ENCODE measurements around the gene WDR91.
"Not testable (repeated sequence)": the region's sequence is repeated elsewhere in the genome, so short reads cannot be mapped to it uniquely, and the experiment has no call there.

WDR91 gene

GRCh38 chr7:135233570-135233969, 22.2 kb upstream of the WDR91 start, which contains the start of gene STRA8:
STRA8 (plus strand) TSS chr7:135233838; CDS start chr7:135240525, 6,687 bp downstream.
- WGBS, 2 experiments = 95% methylated on average over 28 of the region's 28 CpGs
- Histone ChIP-seq H3K4me3 (ENCODE audit: insufficient read depth, low read depth, low read length) (no peak within 1 kb of the TSS), H3K4me1 (ENCODE audit: control insufficient read depth, insufficient read depth, low read length) (no peaks in the 10 kb centered on the region), H3K36me3 (ENCODE audit: control insufficient read depth, insufficient read depth, low read length) (no peaks in the 10 kb centered on the region), H3K27me3 (ENCODE audit: control insufficient read depth, insufficient read depth, low read length, poor library complexity, severe bottlenecking) (no peaks in the 10 kb centered on the region), H3K27ac (ENCODE audit: insufficient read depth, low read depth, low read length, poor library complexity, severe bottlenecking) (no peak within 1 kb of the TSS), H3K9me3 (ENCODE audit: control insufficient read depth, low read length) (no peaks in the 10 kb centered on the region)

- Histone ChIP-seq H3K27ac (ENCODE audit: insufficient read depth, low read depth, low read length, poor library complexity, severe bottlenecking) (no peak overlapping the region), H3K36me3 (ENCODE audit: control insufficient read depth, insufficient read depth, low read length) (no peaks in the 10 kb centered on the region), H3K9me3 (ENCODE audit: control insufficient read depth, low read length) (no peaks in the 10 kb centered on the region), H3K27me3 (ENCODE audit: control insufficient read depth, insufficient read depth, low read length, poor library complexity, severe bottlenecking) (no peaks in the 10 kb centered on the region), H3K4me3 (ENCODE audit: insufficient read depth, low read depth, low read length) (no peak overlapping the region), H3K4me1 (ENCODE audit: control insufficient read depth, insufficient read depth, low read length) (no peaks in the 10 kb centered on the region)
- 87 to 90% methylated on average over 13 of the region's 13 CpGs for WGBS, 2 experiments
These were observed 21.4 kb upstream of the WDR91 start for GRCh38 chr7:135232720-135233119.

GRCh38 chr7:135232087-135232486, 20.8 kb upstream of the WDR91 start:
- WGBS, 2 experiments = 96 to 97% methylated on average over 6 of the region's 6 CpGs
- Histone ChIP-seq H3K9me3 (ENCODE audit: control insufficient read depth, low read length) (no peaks in the 10 kb centered on the region), H3K4me1 (ENCODE audit: control insufficient read depth, insufficient read depth, low read length) (no peaks in the 10 kb centered on the region), H3K4me3 (ENCODE audit: insufficient read depth, low read depth, low read length) (no peak overlapping the region), H3K27me3 (ENCODE audit: control insufficient read depth, insufficient read depth, low read length, poor library complexity, severe bottlenecking) (no peaks in the 10 kb centered on the region), H3K36me3 (ENCODE audit: control insufficient read depth, insufficient read depth, low read length) (no peaks in the 10 kb centered on the region), H3K27ac (ENCODE audit: insufficient read depth, low read depth, low read length, poor library complexity, severe bottlenecking) (no peak overlapping the region)

GRCh38 chr7:135231686-135232085, 20.4 kb upstream of the WDR91 start:
- Histone ChIP-seq H3K27me3 (ENCODE audit: control insufficient read depth, insufficient read depth, low read length, poor library complexity, severe bottlenecking) (no peaks in the 10 kb centered on the region), H3K36me3 (ENCODE audit: control insufficient read depth, insufficient read depth, low read length) (no peaks in the 10 kb centered on the region), H3K9me3 (ENCODE audit: control insufficient read depth, low read length) (no peaks in the 10 kb centered on the region), H3K27ac (ENCODE audit: insufficient read depth, low read depth, low read length, poor library complexity, severe bottlenecking) (no peak overlapping the region), H3K4me1 (ENCODE audit: control insufficient read depth, insufficient read depth, low read length) (no peaks in the 10 kb centered on the region), H3K4me3 (ENCODE audit: insufficient read depth, low read depth, low read length) (no peak overlapping the region)

- Histone ChIP-seq H3K36me3 (ENCODE audit: control insufficient read depth, insufficient read depth, low read length) (no peaks in the 10 kb centered on the region), H3K27ac (ENCODE audit: insufficient read depth, low read depth, low read length, poor library complexity, severe bottlenecking) (no peak overlapping the region), H3K9me3 (ENCODE audit: control insufficient read depth, low read length) (no peaks in the 10 kb centered on the region), H3K4me3 (ENCODE audit: insufficient read depth, low read depth, low read length) (no peak overlapping the region), H3K27me3 (ENCODE audit: control insufficient read depth, insufficient read depth, low read length, poor library complexity, severe bottlenecking) (no peaks in the 10 kb centered on the region), H3K4me1 (ENCODE audit: control insufficient read depth, insufficient read depth, low read length) (no peaks in the 10 kb centered on the region)
- WGBS, 2 experiments = 83 to 100% methylated on average over 1 of the region's 1 CpG
These were observed 12.7 kb upstream of the WDR91 start for GRCh38 chr7:135224027-135224426.

GRCh38 chr7:135217645-135218509, 6.6 kb upstream of the WDR91 start:
- 95 to 98% methylated on average over 5 of the region's 5 CpGs for WGBS, 2 experiments
- no peak overlapping the region for H3K4me3 ChIP-seq (ENCODE audit: insufficient read depth, low read depth, low read length)

GRCh38 chr7:135215698-135216097, 4.4 kb upstream of the WDR91 start:
- peaks cover 5% of the 10 kb centered on the region for H3K27me3 ChIP-seq (ENCODE audit: control insufficient read depth, insufficient read depth, low read length, poor library complexity, severe bottlenecking)
- 84 to 97% methylated on average over 3 of the region's 3 CpGs for WGBS, 2 experiments
- no peaks in the 10 kb centered on the region for H3K36me3 ChIP-seq (ENCODE audit: control insufficient read depth, insufficient read depth, low read length)

More at GRCh38 chr7:135217645-135218509, 6.6 kb upstream of the WDR91 start:
- Histone ChIP-seq H3K27me3 (ENCODE audit: control insufficient read depth, insufficient read depth, low read length, poor library complexity, severe bottlenecking) (no peaks in the 10 kb centered on the region), H3K27ac (ENCODE audit: insufficient read depth, low read depth, low read length, poor library complexity, severe bottlenecking) (no peak overlapping the region), H3K4me1 (ENCODE audit: control insufficient read depth, insufficient read depth, low read length) (no peaks in the 10 kb centered on the region), H3K36me3 (ENCODE audit: control insufficient read depth, insufficient read depth, low read length) (no peaks in the 10 kb centered on the region), H3K9me3 (ENCODE audit: control insufficient read depth, low read length) (no peaks in the 10 kb centered on the region)

GRCh38 chr7:135215180-135215579, 3.9 kb upstream of the WDR91 start:
- WGBS, 2 experiments = 92 to 94% methylated on average over 4 of the region's 4 CpGs
- no peak overlapping the region for H3K27ac ChIP-seq (ENCODE audit: insufficient read depth, low read depth, low read length, poor library complexity, severe bottlenecking)

More at GRCh38 chr7:135215698-135216097, 4.4 kb upstream of the WDR91 start:
- Histone ChIP-seq H3K4me1 (ENCODE audit: control insufficient read depth, insufficient read depth, low read length) (no peaks in the 10 kb centered on the region), H3K4me3 (ENCODE audit: insufficient read depth, low read depth, low read length) (no peak overlapping the region), H3K27ac (ENCODE audit: insufficient read depth, low read depth, low read length, poor library complexity, severe bottlenecking) (no peak overlapping the region), H3K9me3 (ENCODE audit: control insufficient read depth, low read length) (no peaks in the 10 kb centered on the region)

GRCh38 chr7:135213831-135214230, 2.5 kb upstream of the WDR91 start:
- WGBS, 2 experiments = 79 to 82% methylated on average over 2 of the region's 2 CpGs
- H3K27ac ChIP-seq (ENCODE audit: insufficient read depth, low read depth, low read length, poor library complexity, severe bottlenecking) = no peak overlapping the region
- H3K27me3 ChIP-seq (ENCODE audit: control insufficient read depth, insufficient read depth, low read length, poor library complexity, severe bottlenecking) = peaks cover 10% of the 10 kb centered on the region
- no peak overlapping the region for H3K4me3 ChIP-seq (ENCODE audit: insufficient read depth, low read depth, low read length)
- no peaks in the 10 kb centered on the region for H3K36me3 ChIP-seq (ENCODE audit: control insufficient read depth, insufficient read depth, low read length)
- H3K4me1 ChIP-seq (ENCODE audit: control insufficient read depth, insufficient read depth, low read length) = no peaks in the 10 kb centered on the region
- no peaks in the 10 kb centered on the region for H3K9me3 ChIP-seq (ENCODE audit: control insufficient read depth, low read length)

More at GRCh38 chr7:135215180-135215579, 3.9 kb upstream of the WDR91 start:
- no peaks in the 10 kb centered on the region for H3K9me3 ChIP-seq (ENCODE audit: control insufficient read depth, low read length)
- no peak overlapping the region for H3K4me3 ChIP-seq (ENCODE audit: insufficient read depth, low read depth, low read length)
- H3K36me3 ChIP-seq (ENCODE audit: control insufficient read depth, insufficient read depth, low read length) = no peaks in the 10 kb centered on the region
- peaks cover 10% of the 10 kb centered on the region for H3K27me3 ChIP-seq (ENCODE audit: control insufficient read depth, insufficient read depth, low read length, poor library complexity, severe bottlenecking)
- H3K4me1 ChIP-seq (ENCODE audit: control insufficient read depth, insufficient read depth, low read length) = no peaks in the 10 kb centered on the region

GRCh38 chr7:135211946-135212685, 790 bp upstream of the WDR91 start:
- not testable (repeated sequence) for H3K9me3 ChIP-seq (ENCODE audit: control insufficient read depth, low read length); H3K36me3 ChIP-seq (ENCODE audit: control insufficient read depth, insufficient read depth, low read length); H3K27me3 ChIP-seq (ENCODE audit: control insufficient read depth, insufficient read depth, low read length, poor library complexity, severe bottlenecking); H3K4me1 ChIP-seq (ENCODE audit: control insufficient read depth, insufficient read depth, low read length); H3K27ac ChIP-seq (ENCODE audit: insufficient read depth, low read depth, low read length, poor library complexity, severe bottlenecking)
- WGBS, 2 experiments = 69 to 75% methylated on average over 27 to 29 of the region's 30 CpGs
- H3K4me3 ChIP-seq (ENCODE audit: insufficient read depth, low read depth, low read length) = peak overlapping the region; percentile 80
